NOMO-1 (cell line): ENCODE results near the gene PLCH2.

Experiments
- DNase-seq, 2 experiments: peaks; one replicate each; lab custom pipeline; 2025; ENCODE audit not compliant: unreplicated experiment in 2 of 2; lab: John Stamatoyannopoulos, UW

The PLCH2 gene

GRCh38 chr1:2474104-2474844, 1.8 kb upstream of the PLCH2 start:
- DNase-seq = no peak

GRCh38 chr1:2474933-2475371, 1.1 kb upstream of the PLCH2 start:
- DNase-seq = no peak

GRCh38 chr1:2475571-2475970, 518 bp upstream of the PLCH2 start:
- no peak for DNase-seq

DNA sequence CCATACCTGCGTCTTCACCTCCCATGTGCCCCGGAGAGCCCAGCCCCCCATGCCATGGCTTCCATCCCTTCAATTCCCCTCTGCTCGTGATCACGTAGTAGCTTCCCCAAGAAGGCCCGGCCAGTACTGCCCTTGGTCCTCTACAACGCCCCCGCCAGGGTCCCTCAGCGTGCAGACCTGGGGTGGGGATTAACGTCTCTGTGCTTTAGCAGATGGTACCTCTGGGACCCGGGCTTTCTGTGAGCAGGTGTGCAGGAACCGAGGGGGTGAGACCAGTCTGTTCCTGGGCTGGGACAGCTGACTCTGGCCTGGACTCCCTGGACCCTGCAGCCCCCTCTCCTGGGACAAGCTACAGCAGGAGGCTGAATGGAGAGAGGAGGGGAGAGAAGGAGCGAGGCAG, 1.2 kb downstream of the PLCH2 start:
- no peak for DNase-seq

- no peak for DNase-seq
Measured at GRCh38 chr1:2477791-2478499, 1.9 kb downstream of the PLCH2 start.

GRCh38 chr1:2479186-2479585, 3.1 kb downstream of the PLCH2 start:
- DNase-seq = no peak

- no peak for DNase-seq
Measured at GRCh38 chr1:2479618-2480017, 3.5 kb downstream of the PLCH2 start.

GRCh38 chr1:2480236-2480985, 4.3 kb downstream of the PLCH2 start:
- no peak for DNase-seq

DNA sequence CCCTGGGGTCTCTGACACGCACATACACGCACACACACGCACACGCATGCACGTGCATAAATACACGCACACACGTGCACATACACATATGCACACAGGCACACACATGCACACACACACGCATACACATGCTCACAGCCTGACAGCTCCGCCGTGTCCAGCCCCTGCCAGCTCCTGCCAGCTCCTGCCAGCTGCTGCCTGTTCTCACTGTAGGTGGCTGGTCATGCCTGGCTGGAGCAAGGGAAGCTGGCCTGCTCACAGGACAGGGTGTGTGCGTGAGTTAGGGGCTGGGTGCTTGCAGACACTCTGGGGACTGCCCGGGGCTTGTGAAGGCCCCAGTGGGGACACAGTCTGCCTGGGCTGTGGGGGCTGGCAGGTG, 4.9 kb downstream of the PLCH2 start:
- DNase-seq = no peak

GRCh38 chr1:2481885-2482284, 5.8 kb downstream of the PLCH2 start:
- no peak for DNase-seq

DNA sequence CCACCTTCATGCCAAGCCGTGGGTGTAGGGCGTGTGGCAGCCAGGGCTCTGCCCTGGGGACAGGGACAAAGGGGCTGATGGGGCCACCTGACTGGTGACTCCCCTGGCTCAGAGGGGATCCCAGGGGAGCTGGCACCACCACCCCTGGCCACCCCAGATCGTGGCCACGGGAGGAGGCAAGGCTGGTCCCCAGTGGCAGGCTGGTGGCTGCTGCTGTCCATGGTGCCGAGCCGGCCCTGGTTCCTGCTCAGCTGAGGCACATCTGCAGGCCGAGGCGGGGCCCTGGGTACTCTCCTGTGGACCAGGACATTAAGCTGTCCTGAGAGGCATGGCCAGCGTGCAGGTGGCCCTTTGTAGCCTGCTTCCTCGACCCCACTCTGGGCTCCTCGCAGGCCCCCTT, 6.5 kb downstream of the PLCH2 start:
- DNase-seq = no peak

GRCh38 chr1:2483026-2483425, 6.9 kb downstream of the PLCH2 start:
- no peak for DNase-seq

DNA sequence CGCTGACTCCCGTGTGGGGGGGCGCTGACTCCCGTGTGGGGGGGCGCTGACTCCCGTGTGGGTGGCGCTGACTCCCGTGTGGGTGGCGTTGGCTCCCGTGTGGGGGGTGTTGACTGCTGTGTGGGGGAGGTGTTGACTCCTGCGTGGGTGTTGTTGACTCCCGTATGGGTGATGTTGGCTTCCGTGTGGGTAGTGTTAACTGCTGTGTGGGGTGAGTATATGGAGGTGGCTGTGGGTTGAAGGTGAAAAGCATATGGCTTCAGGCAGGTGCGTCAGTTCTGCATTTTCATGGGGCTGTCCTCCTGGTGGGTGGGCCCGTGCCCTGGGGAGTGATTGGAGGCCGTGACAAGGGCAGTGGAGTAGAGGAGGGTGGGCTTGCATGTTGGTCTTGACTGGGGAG, 7.9 kb downstream of the PLCH2 start:
- no peak for DNase-seq

- no peak for DNase-seq
Measured at GRCh38 chr1:2486041-2486440, 10.0 kb downstream of the PLCH2 start.

DNA sequence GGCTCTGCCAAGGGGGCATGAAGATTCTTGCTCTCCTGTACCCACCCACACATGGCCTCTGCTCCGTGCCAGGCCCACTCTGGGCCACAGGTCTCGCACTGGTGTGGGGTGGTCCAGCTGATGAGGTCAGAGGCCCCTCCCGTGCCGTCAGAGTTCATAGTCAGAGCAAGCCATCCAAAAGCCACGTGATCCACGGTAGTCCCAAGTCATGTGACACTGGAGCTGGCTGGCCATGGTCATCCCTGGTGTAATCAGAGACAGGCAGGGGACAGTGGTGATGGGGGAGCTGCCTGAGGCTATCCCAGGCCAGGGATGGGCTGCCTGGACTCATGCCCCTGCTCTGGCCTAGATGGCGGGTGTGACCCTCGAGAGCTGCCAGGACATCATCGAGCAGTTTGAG, 10.5 kb downstream of the PLCH2 start:
- DNase-seq = no peak

GRCh38 chr1:2488688-2489087, 12.6 kb downstream of the PLCH2 start:
- DNase-seq = no peak

- no peak for DNase-seq
Measured at GRCh38 chr1:2489615-2490014, 13.5 kb downstream of the PLCH2 start.

- DNase-seq = no peak
Measured at GRCh38 chr1:2492091-2492490, 16.0 kb downstream of the PLCH2 start.

GRCh38 chr1:2493218-2493617, 17.1 kb downstream of the PLCH2 start:
- DNase-seq = no peak

- DNase-seq = no peak
Measured at GRCh38 chr1:2493691-2494322, 17.7 kb downstream of the PLCH2 start.

DNA sequence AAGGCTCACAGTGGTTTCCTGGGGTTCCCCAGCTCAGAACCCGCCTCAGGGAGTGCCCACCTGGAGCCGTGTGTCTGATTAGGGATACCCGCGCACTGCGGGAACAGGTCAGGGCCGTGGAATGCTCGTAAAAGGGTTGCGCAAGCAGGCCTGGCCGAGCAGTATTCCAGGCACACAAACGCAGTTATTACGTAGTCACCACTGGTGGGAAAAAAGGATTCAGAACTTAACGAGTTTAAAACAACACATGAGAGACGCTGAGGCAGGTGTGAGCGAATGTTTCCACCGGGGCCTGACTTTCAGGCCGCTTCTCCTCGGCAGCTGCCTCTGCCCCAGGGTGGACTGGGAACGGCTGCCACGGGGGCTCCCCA, 18.2 kb downstream of the PLCH2 start:
- no peak for DNase-seq
